IMR-90 (cell line): ENCODE data around the gene RNF112. TPM values are rescaled to one million over a fixed set of nuclear protein-coding genes. Genes with fewer than 3 reads are reported as not detected.

Source experiments
- ATAC-seq: fragments of 200-7000 bp; cut with Tn5 transposase; 2 replicates; pipeline ENCODE4 v1.9.1; 2020; ENCODE audit warnings: low read depth, mild to moderate bottlenecking, moderate library complexity
- BruUV-seq: library from RNA; stranded (reverse); fragments of 400-500 nt; replicated peaks from 2 replicates; lab custom pipeline; 2021; lab: Mats Ljungman, UMichigan
- CTCF ChIA-PET: fragments of 300-600 bp; formaldehyde crosslinking; extraction: SDS; loops from one replicate; lab custom pipeline; 2021; ENCODE audit warnings: antibody characterized with exemption; lab: Yijun Ruan, JAX
- POLR2A ChIA-PET: fragments of 300-600 bp; sonication (Branson Sonifier 250); formaldehyde crosslinking; loops from one replicate; lab custom pipeline; 2022; ENCODE audit warnings: antibody characterized with exemption; ENCODE audit not compliant: unreplicated experiment; lab: Charles Lee
- DNase-seq: peaks from one replicate; pipeline ENCODE4 v3.0.0; 2013
- H2AFZ ChIP-seq: replicated peaks from 2 replicates; pipeline ENCODE3; 2013; ENCODE audit warnings: low read length, mild to moderate bottlenecking; ENCODE audit not compliant: poor library complexity
- H2AK5ac ChIP-seq: 2 replicates; pipeline ENCODE4 v1.6.1; 2013; ENCODE audit warnings: low read depth, low read length, inconsistent platforms
- H2AK9ac ChIP-seq: replicated peaks from 2 replicates; pipeline ENCODE3; 2013; ENCODE audit warnings: mild to moderate bottlenecking, low read depth, low read length, moderate library complexity; ENCODE audit not compliant: poor library complexity
- H2BK120ac ChIP-seq: 2 replicates; pipeline ENCODE4 v1.6.1; 2013; ENCODE audit warnings: low read depth, low read length, inconsistent platforms
- H2BK15ac ChIP-seq: 3 replicates; pipeline ENCODE4 v1.6.1; 2013; ENCODE audit warnings: low read depth, low read length, inconsistent platforms
- H2BK20ac ChIP-seq: 2 replicates; pipeline ENCODE4 v1.6.1; 2013; ENCODE audit warnings: low read depth, mild to moderate bottlenecking, inconsistent platforms, low read length, moderate library complexity
- H2BK5ac ChIP-seq: 2 replicates; pipeline ENCODE4 v1.6.1; 2013; ENCODE audit warnings: mild to moderate bottlenecking, low read depth, low read length, inconsistent platforms; ENCODE audit not compliant: poor library complexity, severe bottlenecking
- H3K14ac ChIP-seq: replicated peaks from 2 replicates; pipeline ENCODE4 v1.6.1; 2013; ENCODE audit warnings: low read depth, low read length, inconsistent platforms
- H3K18ac ChIP-seq: 2 replicates; pipeline ENCODE4 v1.6.1; 2013; ENCODE audit warnings: low read depth, low read length, control low read depth
- H3K23ac ChIP-seq: 2 replicates; pipeline ENCODE4 v1.6.1; 2013; ENCODE audit warnings: low read depth, low read length, inconsistent platforms
- H3K27ac ChIP-seq: 2 replicates; pipeline ENCODE4 v1.5.1; 2013; ENCODE audit warnings: mild to moderate bottlenecking, control low read depth, low read length; ENCODE audit not compliant: insufficient read depth
- H3K27me3 ChIP-seq: 2 replicates; pipeline ENCODE4 v1.6.1; 2013; ENCODE audit warnings: low read length; ENCODE audit not compliant: control insufficient read depth, insufficient read depth
- H3K36me3 ChIP-seq: 2 replicates; pipeline ENCODE4 v1.6.1; 2013; ENCODE audit warnings: low read length, mixed read lengths; ENCODE audit not compliant: control insufficient read depth, insufficient read depth
- H3K4ac ChIP-seq: 2 replicates; pipeline ENCODE4 v1.6.1; 2013; ENCODE audit warnings: low read depth, low read length, inconsistent platforms
- H3K4me1 ChIP-seq: 2 replicates; pipeline ENCODE4 v1.6.1; 2013; ENCODE audit warnings: low read length, mixed read lengths; ENCODE audit not compliant: control insufficient read depth, insufficient read depth
- H3K4me2 ChIP-seq: 2 replicates; pipeline ENCODE4 v1.6.1; 2013; ENCODE audit warnings: low read depth, mild to moderate bottlenecking, control low read depth, low read length, moderate library complexity
- H3K4me3 ChIP-seq: 2 replicates; pipeline ENCODE4 v1.5.1; 2013; ENCODE audit warnings: low read depth, mild to moderate bottlenecking, control low read depth, low read length, moderate library complexity; ENCODE audit not compliant: insufficient read depth
- H3K56ac ChIP-seq: 2 replicates; pipeline ENCODE4 v1.6.1; 2013; ENCODE audit warnings: low read length, inconsistent platforms; ENCODE audit not compliant: insufficient read depth; ENCODE audit errors: extremely low read depth
- H3K79me1 ChIP-seq, 2 experiments: 2 replicates each; pipeline ENCODE4 v1.6.1; 2013; ENCODE audit warnings: low read length in 2 of 2, inconsistent platforms in 1 of 2, low read depth in 1 of 2
- H3K9ac ChIP-seq: 2 replicates; pipeline ENCODE4 v1.6.1; 2013; ENCODE audit warnings: low read depth, low read length, control low read depth
- H3K9me1 ChIP-seq: 2 replicates; pipeline ENCODE4 v1.6.1; 2013; ENCODE audit warnings: low read length, inconsistent platforms; ENCODE audit not compliant: insufficient read depth
- H3K9me3 ChIP-seq: 2 replicates; pipeline ENCODE4 v1.6.1; 2013; ENCODE audit warnings: low read length; ENCODE audit not compliant: control insufficient read depth, insufficient read depth
- H4K20me1 ChIP-seq: 2 replicates; pipeline ENCODE4 v1.6.1; 2013; ENCODE audit warnings: low read length, inconsistent platforms; ENCODE audit not compliant: insufficient read depth
- H4K5ac ChIP-seq: 2 replicates; pipeline ENCODE4 v1.6.1; 2013; ENCODE audit warnings: mild to moderate bottlenecking, low read depth, low read length, control low read depth
- H4K8ac ChIP-seq, 2 experiments: 2 replicates each; pipeline ENCODE4 v1.6.1; 2013; ENCODE audit warnings: low read depth in 2 of 2, low read length in 2 of 2, control low read depth in 1 of 2, inconsistent platforms in 1 of 2
- H4K91ac ChIP-seq: 2 replicates; pipeline ENCODE4 v1.6.1; 2013; ENCODE audit warnings: low read depth, low read length, inconsistent platforms; ENCODE audit not compliant: insufficient read depth
- CHD1 ChIP-seq: IDR thresholded peaks from 2 replicates; pipeline ENCODE4 v1.6.1; 2012; ENCODE audit warnings: low read depth, low read length, improper control_type of control experiment
- RCOR1 ChIP-seq: IDR thresholded peaks from 2 replicates; pipeline ENCODE4 v1.6.1; 2012; ENCODE audit warnings: mild to moderate bottlenecking, low read length, improper control_type of control experiment; ENCODE audit not compliant: insufficient replicate concordance
- RFX5 ChIP-seq: IDR thresholded peaks from 2 replicates; pipeline ENCODE4 v1.8.0; 2012; ENCODE audit warnings: low read depth, mild to moderate bottlenecking, low read length, moderate library complexity
- SMC3 ChIP-seq: fragments of 150-350 bp; IDR thresholded peaks from 2 replicates; pipeline ENCODE4 v1.6.1; 2016; ENCODE audit warnings: low read depth, mild to moderate bottlenecking, antibody characterized with exemption, low read length, moderate library complexity
- WGBS, 2 experiments: methylation state at CpG; one replicate each; pipeline versions ENCODE4 v1.1.5 to v1.1.7; 2013; ENCODE audit warnings: missing lambda C conversion rate in 2 of 2; ENCODE audit not compliant: insufficient read length in 1 of 2; ENCODE audit errors: extremely low coverage in 2 of 2; 5-methylcytosine and 5-hydroxymethylcytosine counted together
- dilution Hi-C: fragments of 300-500 bp; cut with HindIII; formaldehyde crosslinking; loops from one replicate; pipeline ENCODE4 v1.14.3; 2018; ENCODE audit warnings: low sequenced_read_pairs; ENCODE audit not compliant: unreplicated experiment
- in situ Hi-C: fragments of 300-500 bp; cut with MboI; formaldehyde crosslinking; loops from 3 replicates; pipeline ENCODE4 v1.14.3; 2019; ENCODE audit warnings: low sequenced_read_pairs, inconsistent platforms, mixed read lengths
- intact Hi-C: fragments of 100-400 bp; cut with micrococcal nuclease; formaldehyde crosslinking; loops from 2 replicates; pipeline ENCODE4 v1.10.0; 2022
- polyA plus RNA-seq, 3 experiments: library from polyadenylated mRNA; depleted of rRNA; stranded (reverse); fragments of >200 nt; gene quantifications; 2 replicates each; pipeline ENCODE4 v1.2.3, GENCODE V29; 2012; ENCODE audit warnings: low replicate concordance in 1 of 3
- total RNA-seq: library from RNA; depleted of rRNA; stranded (reverse); fragments of >200 nt; gene quantifications from 2 replicates; pipeline ENCODE4 v1.2.3, GENCODE V29; 2012
- TF ChIP-seq, protein P1 (sequence below): fragments of 150-350 bp; IDR thresholded peaks from 2 replicates; pipeline ENCODE4 v1.6.1; 2016; ENCODE audit warnings: low read depth, mild to moderate bottlenecking, low read length, moderate library complexity, borderline replicate concordance
- TF ChIP-seq, protein P2 (sequence below): fragments of 150-350 bp; IDR thresholded peaks from 2 replicates; pipeline ENCODE4 v1.6.1; 2017; ENCODE audit warnings: mild to moderate bottlenecking, antibody characterized with exemption, low read length, low read depth

Gene RNF112
- total and polyA plus RNA-seq, 2 of the 4 experiments (the other 2 are of a cell fraction) = 2.5 to 5.7 TPM

- no peak for TF ChIP-seq CHD1
- TF ChIP-seq, protein P1, sequence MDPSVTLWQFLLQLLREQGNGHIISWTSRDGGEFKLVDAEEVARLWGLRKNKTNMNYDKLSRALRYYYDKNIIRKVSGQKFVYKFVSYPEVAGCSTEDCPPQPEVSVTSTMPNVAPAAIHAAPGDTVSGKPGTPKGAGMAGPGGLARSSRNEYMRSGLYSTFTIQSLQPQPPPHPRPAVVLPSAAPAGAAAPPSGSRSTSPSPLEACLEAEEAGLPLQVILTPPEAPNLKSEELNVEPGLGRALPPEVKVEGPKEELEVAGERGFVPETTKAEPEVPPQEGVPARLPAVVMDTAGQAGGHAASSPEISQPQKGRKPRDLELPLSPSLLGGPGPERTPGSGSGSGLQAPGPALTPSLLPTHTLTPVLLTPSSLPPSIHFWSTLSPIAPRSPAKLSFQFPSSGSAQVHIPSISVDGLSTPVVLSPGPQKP = no peak
Measured at GRCh38 chr17:19362277-19363113, 48.5 kb upstream of the RNF112 start, which contains the start of gene B9D1 (continued).

DNA sequence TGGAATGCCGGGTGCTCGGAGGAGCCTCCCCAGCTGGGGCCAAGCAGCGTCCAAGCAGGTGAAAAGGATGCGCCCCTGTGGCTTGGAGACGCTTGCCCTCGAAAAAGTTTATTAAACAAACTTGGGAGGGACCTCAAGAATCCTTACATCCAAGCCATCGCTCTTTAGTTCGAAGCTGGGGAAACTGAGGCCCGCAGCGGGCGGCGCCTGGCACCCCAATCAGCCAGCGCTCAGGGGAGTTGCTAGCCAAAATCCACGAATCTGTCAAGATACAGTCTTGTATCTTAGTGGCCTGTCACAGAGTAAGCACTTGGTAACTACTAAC is 48.0 kb upstream of the RNF112 start:
- Histone ChIP-seq H2BK15ac (no peak overlapping the region), H2AFZ (peak overlapping the region; percentile 99), H3K4me3 (peak overlapping the region; percentile 77; the same call in 1 of the 2 replicates), H4K20me1 (no peaks in the 10 kb centered on the region), H4K8ac (peak overlapping the region in 1 of 2 experiments; percentile 73; a peak in 3 of 4 replicates), H3K4me2 (peak overlapping the region; percentile 18; the same call in 1 of the 2 replicates), H3K27ac (no peak overlapping the region), H4K5ac (no peak overlapping the region), H3K79me1 (peaks cover 4 to 11% of the 10 kb centered on the region in 2 experiments; a peak in 3 of 4 replicates), H2BK20ac (no peak overlapping the region), H4K91ac (peak overlapping the region; percentile 81; the same call in 1 of the 2 replicates), H2AK9ac (peak overlapping the region; percentile 60), H3K23ac (no peak overlapping the region), H3K36me3 (peaks cover 1% of the 10 kb centered on the region; the same call in 1 of the 2 replicates), H3K4me1 (peaks cover 10% of the 10 kb centered on the region), H2BK5ac (no peak overlapping the region), H2AK5ac (no peak overlapping the region), H3K56ac (no peak overlapping the region), H3K9ac (no peak overlapping the region), H2BK120ac (peak overlapping the region; percentile 23; the same call in 1 of the 2 replicates), H3K18ac (no peak overlapping the region), H3K27me3 (no peaks in the 10 kb centered on the region), H3K4ac (no peak overlapping the region), H3K14ac (no peak overlapping the region), H3K9me3 (no peaks in the 10 kb centered on the region), H3K9me1 (peaks cover 9% of the 10 kb centered on the region)
- ATAC-seq (no peak), DNase-seq (no peak)
- WGBS, 2 experiments = no CpG with 5 or more reads among the region's 14 CpGs
- POLR2A ChIA-PET = interaction anchor here (0.7 to 0.8 kb wide), 2 partner anchors 14 to 86 kb away, joined by 3 read pairs; no protein-coding TSS in a partner anchor
- dilution Hi-C loops = no loop called here
- intact Hi-C loops = loop anchor here (1.0 to 5.0 kb wide), 4 partner anchors 84 to 403 kb away; partner anchors contain the start of gene ALDH3A2
- CTCF ChIA-PET = interaction anchor here (0.7 to 2.2 kb wide), 12 partner anchors 9 to 408 kb away, joined by 3 to 44 read pairs (median 6); partner anchors contain the start of genes MAPK7, MFAP4 and RNF112
- TF ChIP-seq, protein P1 = no peak
- TF ChIP-seq SMC3 (no peak), RCOR1 (no peak), RFX5 (no peak)
- TF ChIP-seq, protein P2, sequence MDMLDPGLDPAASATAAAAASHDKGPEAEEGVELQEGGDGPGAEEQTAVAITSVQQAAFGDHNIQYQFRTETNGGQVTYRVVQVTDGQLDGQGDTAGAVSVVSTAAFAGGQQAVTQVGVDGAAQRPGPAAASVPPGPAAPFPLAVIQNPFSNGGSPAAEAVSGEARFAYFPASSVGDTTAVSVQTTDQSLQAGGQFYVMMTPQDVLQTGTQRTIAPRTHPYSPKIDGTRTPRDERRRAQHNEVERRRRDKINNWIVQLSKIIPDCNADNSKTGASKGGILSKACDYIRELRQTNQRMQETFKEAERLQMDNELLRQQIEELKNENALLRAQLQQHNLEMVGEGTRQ = no peak
- in situ Hi-C loops = loop anchor here (5.0 kb wide), 2 partner anchors 84 to 399 kb away; no protein-coding TSS in a partner anchor
- BruUV-seq = no TSS peak
